ENCODE data around the gene MYO7A. TPM values are rescaled to one million over a fixed set of nuclear protein-coding genes. Genes with fewer than 3 reads are reported as not detected.

MYO7A gene
- total RNA-seq, 1 donor from 2014 or later, result 11.6 TPM

DNA sequence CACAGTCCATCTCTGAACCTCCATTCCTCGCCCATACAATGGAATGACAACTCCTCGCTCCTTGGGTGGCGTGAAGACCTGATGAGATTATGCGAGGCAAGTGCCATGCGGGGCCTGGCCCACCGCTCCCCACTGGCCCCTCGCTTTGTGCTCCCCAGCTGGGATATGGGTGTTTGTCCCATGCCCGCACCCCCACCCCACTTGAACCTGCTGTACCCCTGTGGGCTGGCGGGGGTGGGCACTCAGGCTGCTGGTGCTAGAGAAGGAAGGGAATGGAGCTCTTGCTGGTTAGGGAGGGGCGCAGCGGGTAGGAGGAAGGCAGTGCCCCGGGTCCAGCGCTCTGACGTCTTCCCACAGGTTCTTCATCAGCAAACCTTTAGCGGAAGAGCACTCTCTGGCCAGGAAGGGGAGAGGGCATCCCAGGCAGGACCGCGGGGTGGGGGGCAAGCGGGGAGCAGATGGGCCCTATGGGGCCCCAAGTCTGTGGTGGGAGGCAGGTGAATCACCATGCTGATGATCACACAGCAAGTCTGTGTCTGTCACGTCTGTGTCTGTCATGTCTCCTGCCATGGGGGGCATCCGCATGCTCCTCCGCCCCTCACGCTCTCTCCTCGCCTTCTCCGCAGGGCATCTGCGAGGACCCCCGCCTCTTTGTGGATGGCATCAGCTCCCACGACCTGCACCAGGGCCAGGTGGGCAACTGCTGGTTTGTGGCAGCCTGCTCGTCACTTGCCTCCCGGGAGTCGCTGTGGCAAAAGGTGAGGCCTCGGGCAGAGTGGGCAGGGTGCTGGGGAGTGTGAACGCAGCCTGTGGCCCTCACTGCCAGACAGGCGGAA is 34.8 kb upstream of the MYO7A start:
- Mint-ChIP-seq H3K9me3 (ENCODE audit: unreplicated experiment) (peaks cover 6% of the 10 kb centered on the region), H3K36me3 (ENCODE audit: unreplicated experiment) (no peaks in the 10 kb centered on the region), H3K4me3 (ENCODE audit: unreplicated experiment) (no peak overlapping the region), H3K4me1 (ENCODE audit: low read depth, unreplicated experiment) (no peaks in the 10 kb centered on the region), H3K27ac (ENCODE audit: unreplicated experiment) (no peak overlapping the region), H3K27me3 (ENCODE audit: unreplicated experiment) (no peaks in the 10 kb centered on the region)
- peak; percentile 7 for DNase-seq
- TF ChIP-seq, protein P1, sequence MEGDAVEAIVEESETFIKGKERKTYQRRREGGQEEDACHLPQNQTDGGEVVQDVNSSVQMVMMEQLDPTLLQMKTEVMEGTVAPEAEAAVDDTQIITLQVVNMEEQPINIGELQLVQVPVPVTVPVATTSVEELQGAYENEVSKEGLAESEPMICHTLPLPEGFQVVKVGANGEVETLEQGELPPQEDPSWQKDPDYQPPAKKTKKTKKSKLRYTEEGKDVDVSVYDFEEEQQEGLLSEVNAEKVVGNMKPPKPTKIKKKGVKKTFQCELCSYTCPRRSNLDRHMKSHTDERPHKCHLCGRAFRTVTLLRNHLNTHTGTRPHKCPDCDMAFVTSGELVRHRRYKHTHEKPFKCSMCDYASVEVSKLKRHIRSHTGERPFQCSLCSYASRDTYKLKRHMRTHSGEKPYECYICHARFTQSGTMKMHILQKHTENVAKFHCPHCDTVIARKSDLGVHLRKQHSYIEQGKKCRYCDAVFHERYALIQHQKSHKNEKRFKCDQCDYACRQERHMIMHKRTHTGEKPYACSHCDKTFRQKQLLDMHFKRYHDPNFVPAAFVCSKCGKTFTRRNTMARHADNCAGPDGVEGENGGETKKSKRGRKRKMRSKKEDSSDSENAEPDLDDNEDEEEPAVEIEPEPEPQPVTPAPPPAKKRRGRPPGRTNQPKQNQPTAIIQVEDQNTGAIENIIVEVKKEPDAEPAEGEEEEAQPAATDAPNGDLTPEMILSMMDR (IDR thresholded peaks at IDR 0.05; ENCODE audit: partially characterized antibody, unreplicated experiment), result no peak

DNA sequence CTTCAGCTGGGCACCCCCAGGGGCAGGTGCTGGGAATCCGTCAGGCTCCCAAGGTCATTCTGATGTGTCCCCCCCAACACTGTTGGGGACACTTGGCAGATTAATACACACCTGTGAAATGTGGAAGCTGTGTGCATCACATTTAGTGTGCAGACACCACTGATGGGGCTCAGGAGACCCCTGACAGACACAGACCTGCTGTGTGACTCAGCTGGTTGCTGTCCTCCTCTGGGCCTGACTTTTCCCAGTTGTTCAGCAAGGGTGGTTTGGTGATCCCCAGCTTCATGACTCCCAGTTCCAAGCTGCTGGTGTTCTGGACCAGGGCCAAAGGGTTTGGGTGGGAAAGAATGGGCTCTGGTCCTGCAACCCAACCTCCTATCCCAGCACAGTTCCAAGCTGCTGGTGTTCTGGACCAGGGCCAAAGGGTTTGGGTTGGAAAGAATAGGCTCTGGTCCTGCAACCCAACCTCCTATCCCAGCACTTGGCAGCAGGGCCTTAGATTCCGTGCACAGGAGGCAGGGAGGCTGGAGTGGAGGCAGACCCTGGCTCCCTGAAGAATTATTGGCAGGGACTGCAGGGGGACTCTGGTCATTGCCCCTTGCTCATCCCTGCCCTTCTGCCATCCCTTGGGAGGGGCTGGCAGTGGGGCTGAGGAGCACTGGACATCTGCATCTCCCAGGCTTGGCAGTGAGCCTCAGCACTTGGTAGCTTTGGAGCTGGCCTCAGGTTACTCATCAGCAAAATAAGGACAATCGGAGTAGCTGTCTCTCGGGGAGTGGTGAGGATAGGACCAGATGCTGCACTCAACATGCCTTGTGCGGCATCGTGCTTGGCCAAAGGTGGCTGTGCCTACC is 33.8 kb upstream of the MYO7A start:
- no peaks in the 10 kb centered on the region for H3K4me1 Mint-ChIP-seq (ENCODE audit: low read depth, unreplicated experiment)
- TF ChIP-seq, protein P1 (IDR thresholded peaks at IDR 0.05; ENCODE audit: partially characterized antibody, unreplicated experiment), result no peak
- peaks cover 6% of the 10 kb centered on the region for H3K9me3 Mint-ChIP-seq (ENCODE audit: unreplicated experiment)
- DNase-seq, result no peak
- H3K27ac Mint-ChIP-seq (ENCODE audit: unreplicated experiment), result no peak overlapping the region
- H3K27me3 Mint-ChIP-seq (ENCODE audit: unreplicated experiment), result no peaks in the 10 kb centered on the region
- no peak overlapping the region for H3K4me3 Mint-ChIP-seq (ENCODE audit: unreplicated experiment)
- no peaks in the 10 kb centered on the region for H3K36me3 Mint-ChIP-seq (ENCODE audit: unreplicated experiment)

DNA sequence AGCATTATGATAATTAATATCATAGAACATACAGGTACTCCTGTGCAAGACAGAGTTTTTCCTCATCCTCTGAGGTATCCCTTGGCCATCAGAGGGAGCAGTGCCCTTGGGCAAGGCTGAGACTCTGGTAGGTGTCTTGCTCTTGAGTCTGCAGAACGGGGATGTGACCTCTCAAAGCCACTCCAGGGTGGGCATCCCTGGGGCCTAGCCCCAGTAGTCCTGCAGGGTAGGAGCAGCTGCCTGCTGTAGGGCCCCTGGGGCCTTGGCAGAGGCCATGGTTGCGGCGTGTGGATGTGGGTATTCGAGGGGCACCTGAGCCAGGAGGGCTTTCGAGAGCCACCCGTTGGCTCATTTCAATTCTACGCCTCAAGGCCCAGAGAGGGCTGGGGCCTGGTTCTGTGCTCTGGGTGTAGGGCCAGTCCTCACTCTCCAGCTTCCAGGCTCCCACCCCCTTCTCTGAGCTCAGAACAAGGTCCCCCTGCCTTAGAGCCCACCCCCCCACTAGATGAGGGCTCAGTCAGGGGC is 33.1 kb upstream of the MYO7A start:
- Mint-ChIP-seq H3K4me1 (ENCODE audit: low read depth, unreplicated experiment) (no peaks in the 10 kb centered on the region), H3K36me3 (ENCODE audit: unreplicated experiment) (no peaks in the 10 kb centered on the region), H3K4me3 (ENCODE audit: unreplicated experiment) (no peak overlapping the region), H3K9me3 (ENCODE audit: unreplicated experiment) (peaks cover 6% of the 10 kb centered on the region), H3K27ac (ENCODE audit: unreplicated experiment) (no peak overlapping the region), H3K27me3 (ENCODE audit: unreplicated experiment) (no peaks in the 10 kb centered on the region)
- TF ChIP-seq, protein P1 (IDR thresholded peaks at IDR 0.05; ENCODE audit: partially characterized antibody, unreplicated experiment), result no peak
- DNase-seq, result no peak

DNA sequence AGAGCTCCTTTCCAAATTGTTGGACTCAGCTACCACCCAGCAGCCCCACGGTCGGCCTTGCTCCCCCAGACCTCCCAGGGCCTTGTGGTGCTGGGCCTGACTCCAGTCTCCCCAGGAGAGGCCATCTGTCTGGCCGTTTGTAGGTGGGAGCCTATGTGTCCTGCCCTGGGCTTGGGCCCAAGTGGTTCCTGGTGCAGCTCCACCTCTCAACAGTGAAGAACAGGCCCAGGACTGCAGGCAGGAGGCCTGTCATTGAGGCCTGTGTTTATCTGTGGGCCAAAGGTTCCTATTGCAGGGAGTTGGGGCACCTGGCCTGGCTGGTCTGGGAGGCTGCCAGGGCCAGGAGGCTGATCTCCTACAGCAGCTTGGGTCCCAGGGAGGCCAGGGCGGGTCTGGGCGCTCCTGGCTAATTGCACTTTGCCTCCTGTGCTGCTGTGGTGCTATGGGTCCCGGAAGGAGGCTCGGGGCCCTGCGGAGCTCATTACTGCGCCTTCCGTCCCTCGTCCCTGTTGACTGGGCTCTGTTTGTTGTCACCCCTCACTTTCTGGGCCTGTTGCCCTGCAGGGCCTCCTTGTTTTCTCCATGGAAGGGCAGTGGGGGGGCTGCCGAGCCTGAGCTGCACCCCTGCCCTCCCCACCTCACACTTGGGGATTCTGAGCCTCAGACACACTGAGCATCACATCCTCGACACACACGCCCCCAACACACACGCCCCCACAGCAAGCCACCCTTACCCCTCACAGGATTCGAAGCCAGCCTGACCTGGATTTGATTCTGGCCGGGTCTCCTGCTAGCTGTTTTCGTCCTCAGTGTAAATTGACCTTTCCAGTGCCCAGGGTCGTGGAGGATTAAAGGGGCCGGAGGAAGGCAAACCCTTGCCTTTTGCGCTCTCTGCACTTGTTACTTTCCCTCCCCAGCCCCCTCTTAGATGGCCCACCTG is 32.2 kb upstream of the MYO7A start:
- Mint-ChIP-seq H3K27ac (ENCODE audit: unreplicated experiment) (peak overlapping the region; percentile 68), H3K9me3 (ENCODE audit: unreplicated experiment) (peaks cover 8% of the 10 kb centered on the region), H3K4me1 (ENCODE audit: low read depth, unreplicated experiment) (no peaks in the 10 kb centered on the region), H3K27me3 (ENCODE audit: unreplicated experiment) (peaks cover 6% of the 10 kb centered on the region), H3K4me3 (ENCODE audit: unreplicated experiment) (no peak overlapping the region), H3K36me3 (ENCODE audit: unreplicated experiment) (peaks cover 6% of the 10 kb centered on the region)
- TF ChIP-seq, protein P1 (IDR thresholded peaks at IDR 0.05; ENCODE audit: partially characterized antibody, unreplicated experiment), result no peak
- no peak for DNase-seq

Measured in glutamatergic neuron (in vitro differentiated cells).